Epidermal melanocyte (primary cell): ENCODE measurements around the gene ZNF576.
"Not testable (repeated sequence)": the region's sequence is repeated elsewhere in the genome, so short reads cannot be mapped to it uniquely, and the experiment has no call there.

Experiments used
- DNase-seq: peaks from one replicate; pipeline ENCODE4 v3.0.0; 2011; ENCODE audit warnings: low spot score; ENCODE audit not compliant: insufficient read length

Gene ZNF576

GRCh38 chr19:43625918-43626579 lies 29.7 kb downstream of the ZNF576 start:
- DNase-seq = no peak

GRCh38 chr19:43626838-43627237 lies 30.4 kb downstream of the ZNF576 start:
- DNase-seq = no peak

GRCh38 chr19:43628646-43629326 lies 32.4 kb downstream of the ZNF576 start:
- DNase-seq = no peak

- DNase-seq = no peak
These were observed 35.1 kb downstream of the ZNF576 start for GRCh38 chr19:43631491-43631890.

GRCh38 chr19:43633520-43633919 lies 37.1 kb downstream of the ZNF576 start:
- no peak for DNase-seq

GRCh38 chr19:43634068-43634467 lies 37.7 kb downstream of the ZNF576 start:
- no peak for DNase-seq

- DNase-seq = no peak
These were observed 38.1 kb downstream of the ZNF576 start for GRCh38 chr19:43634506-43634871.

GRCh38 chr19:43634872-43635560 lies 38.6 kb downstream of the ZNF576 start:
- no peak for DNase-seq

- not testable (repeated sequence) for DNase-seq
These were observed 39.2 kb downstream of the ZNF576 start for GRCh38 chr19:43635561-43635940.

- DNase-seq = no peak
These were observed 39.8 kb downstream of the ZNF576 start for GRCh38 chr19:43636121-43636683.

- no peak for DNase-seq
These were observed 42.0 kb downstream of the ZNF576 start for GRCh38 chr19:43638214-43638994.

GRCh38 chr19:43638995-43639518 lies 42.7 kb downstream of the ZNF576 start:
- DNase-seq = no peak

- DNase-seq = no peak
These were observed 43.4 kb downstream of the ZNF576 start, which contains the start of gene CADM4 for GRCh38 chr19:43639519-43640423. TSS of gene CADM4 (minus strand) at chr19:43639850. CDS start at chr19:43639790, 60 bp downstream.

GRCh38 chr19:43640424-43640757 lies 44.0 kb downstream of the ZNF576 start:
- DNase-seq = no peak

- DNase-seq = no peak
These were observed 44.9 kb downstream of the ZNF576 start for GRCh38 chr19:43641333-43641732.

- DNase-seq = no peak
These were observed 46.1 kb downstream of the ZNF576 start for GRCh38 chr19:43642531-43642930.

- DNase-seq = no peak
These were observed 46.9 kb downstream of the ZNF576 start for GRCh38 chr19:43643326-43643725.

GRCh38 chr19:43644181-43644580 lies 47.8 kb downstream of the ZNF576 start:
- no peak for DNase-seq

- no peak for DNase-seq
These were observed 52.2 kb downstream of the ZNF576 start for GRCh38 chr19:43648633-43649032.

- DNase-seq = no peak
These were observed 53.1 kb downstream of the ZNF576 start for GRCh38 chr19:43649514-43649913.
